Fibroblast of lung (primary cell): Measurements from ENCODE around the gene HYAL4.

Experiments used
- EZH2 ChIP-seq: IDR thresholded peaks from 2 replicates; pipeline ENCODE4 v1.5.1; 2012; ENCODE audit warnings: low read length, control low read depth, mild to moderate bottlenecking; ENCODE audit errors: missing control alignments
- TF ChIP-seq, protein P1 (sequence below), 2 donors: IDR thresholded peaks in 1 of 2; conservative IDR thresholded peaks in 1 of 2; 1 replicate in 1 of 2; 2 replicates in 1 of 2; pipeline ENCODE4 v1.5.1; 2011 to 2012; ENCODE audit warnings: low read length in 2 of 2, control low read depth in 1 of 2, inconsistent platforms in 1 of 2, low read depth in 1 of 2, mild to moderate bottlenecking in 1 of 2

DNA sequence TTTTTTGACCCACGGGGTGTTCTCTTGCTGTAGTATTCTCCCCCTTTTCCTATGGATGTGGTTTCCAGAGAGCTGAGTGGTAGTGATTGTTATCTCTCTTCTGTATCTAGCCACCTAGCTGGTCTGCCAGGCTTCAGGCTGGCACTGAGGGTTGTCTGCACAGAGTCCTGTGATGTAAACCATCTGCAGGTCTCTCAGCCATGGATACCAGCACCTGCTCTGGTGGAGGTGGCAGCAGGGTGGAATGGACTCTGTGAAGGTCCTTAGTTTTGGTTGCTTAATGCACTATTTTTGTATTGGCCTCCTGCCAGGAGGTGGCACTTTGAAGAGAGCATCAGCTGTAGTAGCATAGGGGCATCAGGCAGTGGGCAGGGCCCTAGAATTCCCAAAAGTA is 851 bp downstream of the HYAL4 start:
- TF ChIP-seq, protein P1, sequence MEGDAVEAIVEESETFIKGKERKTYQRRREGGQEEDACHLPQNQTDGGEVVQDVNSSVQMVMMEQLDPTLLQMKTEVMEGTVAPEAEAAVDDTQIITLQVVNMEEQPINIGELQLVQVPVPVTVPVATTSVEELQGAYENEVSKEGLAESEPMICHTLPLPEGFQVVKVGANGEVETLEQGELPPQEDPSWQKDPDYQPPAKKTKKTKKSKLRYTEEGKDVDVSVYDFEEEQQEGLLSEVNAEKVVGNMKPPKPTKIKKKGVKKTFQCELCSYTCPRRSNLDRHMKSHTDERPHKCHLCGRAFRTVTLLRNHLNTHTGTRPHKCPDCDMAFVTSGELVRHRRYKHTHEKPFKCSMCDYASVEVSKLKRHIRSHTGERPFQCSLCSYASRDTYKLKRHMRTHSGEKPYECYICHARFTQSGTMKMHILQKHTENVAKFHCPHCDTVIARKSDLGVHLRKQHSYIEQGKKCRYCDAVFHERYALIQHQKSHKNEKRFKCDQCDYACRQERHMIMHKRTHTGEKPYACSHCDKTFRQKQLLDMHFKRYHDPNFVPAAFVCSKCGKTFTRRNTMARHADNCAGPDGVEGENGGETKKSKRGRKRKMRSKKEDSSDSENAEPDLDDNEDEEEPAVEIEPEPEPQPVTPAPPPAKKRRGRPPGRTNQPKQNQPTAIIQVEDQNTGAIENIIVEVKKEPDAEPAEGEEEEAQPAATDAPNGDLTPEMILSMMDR (conservative IDR thresholded peaks at IDR 0.05 in 1 of 2, IDR thresholded peaks at IDR 0.05 in 1 of 2; ENCODE audit: low read depth in 1 of 2, low read length in 2 of 2), result no peak
- no peak for TF ChIP-seq EZH2
